ENCODE measurements around the gene AGBL4.

Gene AGBL4

GRCh38 chr1:48717082-48717481 is 1306.7 kb downstream of the AGBL4 start:
- Histone ChIP-seq H2AFZ (ENCODE audit: low read depth, low read length) (no peak overlapping the region), H3K27ac (ENCODE audit: low read length, poor library complexity, severe bottlenecking) (no peak overlapping the region), H3K4me2 (ENCODE audit: low read length, poor library complexity, severe bottlenecking) (no peak overlapping the region), H4K91ac (ENCODE audit: low read length) (no peak overlapping the region), H3K27me3 (ENCODE audit: control insufficient read depth in 1 of 2, insufficient read depth in 1 of 2, low read length in 2 of 2) (no peaks in the 10 kb centered on the region), H3K18ac (ENCODE audit: low read depth in 1 of 2, low read length in 2 of 2) (no peak overlapping the region), H3K14ac (ENCODE audit: low read length in 2 of 2) (no peak overlapping the region), H3K9me3 (ENCODE audit: control insufficient read depth, low read length) (no peaks in the 10 kb centered on the region), H3K4me3 (ENCODE audit: insufficient read depth in 1 of 2, low read depth in 1 of 2, low read length in 2 of 2) (no peak overlapping the region), H2AK5ac (ENCODE audit: low read length, severe bottlenecking) (no peak overlapping the region), H3K23ac (ENCODE audit: low read length in 2 of 2) (no peak overlapping the region), H2BK120ac (ENCODE audit: low read depth, low read length) (no peak overlapping the region), H3K4ac (ENCODE audit: low read depth in 1 of 2, low read length in 2 of 2) (no peak overlapping the region), H3K4me1 (ENCODE audit: control insufficient read depth, insufficient read depth, low read depth, low read length) (no peaks in the 10 kb centered on the region), H3K79me1 (replicated peaks; ENCODE audit: low read length, poor library complexity, severe bottlenecking) (no peaks in the 10 kb centered on the region), H3K36me3 (ENCODE audit: control insufficient read depth in 1 of 2, insufficient read depth in 2 of 2, low read depth in 1 of 2, low read length in 2 of 2) (no peaks in the 10 kb centered on the region), H2BK5ac (ENCODE audit: low read depth, low read length, poor library complexity, severe bottlenecking) (no peak overlapping the region), H3K9ac (ENCODE audit: low read length) (no peak overlapping the region), H2BK15ac (ENCODE audit: low read depth, poor library complexity, severe bottlenecking) (no peak overlapping the region), H2BK12ac (ENCODE audit: low read length in 2 of 2) (no peak overlapping the region), H4K8ac (ENCODE audit: low read length) (no peak overlapping the region)
- no peak for DNase-seq
- WGBS, result 100% methylated on average over 1 of the region's 1 CpG

GRCh38 chr1:48715921-48716320 is 1307.8 kb downstream of the AGBL4 start:
- Histone ChIP-seq H3K27ac (ENCODE audit: low read length, poor library complexity, severe bottlenecking) (no peak overlapping the region), H2BK12ac (ENCODE audit: low read length in 2 of 2) (no peak overlapping the region), H3K27me3 (ENCODE audit: control insufficient read depth in 1 of 2, insufficient read depth in 1 of 2, low read length in 2 of 2) (no peaks in the 10 kb centered on the region), H2AFZ (ENCODE audit: low read depth, low read length) (no peak overlapping the region), H2AK5ac (ENCODE audit: low read length, severe bottlenecking) (no peak overlapping the region), H3K4me2 (ENCODE audit: low read length, poor library complexity, severe bottlenecking) (no peak overlapping the region), H3K4me1 (ENCODE audit: control insufficient read depth, insufficient read depth, low read depth, low read length) (no peaks in the 10 kb centered on the region), H3K9ac (ENCODE audit: low read length) (no peak overlapping the region), H3K79me1 (replicated peaks; ENCODE audit: low read length, poor library complexity, severe bottlenecking) (no peaks in the 10 kb centered on the region), H3K23ac (ENCODE audit: low read length in 2 of 2) (no peak overlapping the region), H3K4ac (ENCODE audit: low read depth in 1 of 2, low read length in 2 of 2) (no peak overlapping the region), H3K4me3 (ENCODE audit: insufficient read depth in 1 of 2, low read depth in 1 of 2, low read length in 2 of 2) (no peak overlapping the region), H3K36me3 (ENCODE audit: control insufficient read depth in 1 of 2, insufficient read depth in 2 of 2, low read depth in 1 of 2, low read length in 2 of 2) (no peaks in the 10 kb centered on the region), H3K14ac (ENCODE audit: low read length in 2 of 2) (no peak overlapping the region), H2BK120ac (ENCODE audit: low read depth, low read length) (no peak overlapping the region), H2BK15ac (ENCODE audit: low read depth, poor library complexity, severe bottlenecking) (no peak overlapping the region), H2BK5ac (ENCODE audit: low read depth, low read length, poor library complexity, severe bottlenecking) (no peak overlapping the region), H3K9me3 (ENCODE audit: control insufficient read depth, low read length) (no peaks in the 10 kb centered on the region), H3K18ac (ENCODE audit: low read depth in 1 of 2, low read length in 2 of 2) (no peak overlapping the region), H4K91ac (ENCODE audit: low read length) (no peak overlapping the region), H4K8ac (ENCODE audit: low read length) (no peak overlapping the region)
- no peak for DNase-seq
- WGBS, result 72% methylated on average over 5 of the region's 5 CpGs

- H2BK12ac ChIP-seq (ENCODE audit: low read length in 2 of 2), result no peak overlapping the region
- H2BK5ac ChIP-seq (ENCODE audit: low read depth, low read length, poor library complexity, severe bottlenecking), result no peak overlapping the region
- H3K18ac ChIP-seq (ENCODE audit: low read depth in 1 of 2, low read length in 2 of 2), result no peak overlapping the region
Observed at GRCh38 chr1:48710915-48711314, 1312.8 kb downstream of the AGBL4 start.

GRCh38 chr1:48710318-48710717 is 1313.4 kb downstream of the AGBL4 start:
- no peak overlapping the region for H3K23ac ChIP-seq (ENCODE audit: low read length in 2 of 2)
- H2BK120ac ChIP-seq (ENCODE audit: low read depth, low read length), result no peak overlapping the region
- no peak overlapping the region for H3K18ac ChIP-seq (ENCODE audit: low read depth in 1 of 2, low read length in 2 of 2)
- no peak overlapping the region for H3K14ac ChIP-seq (ENCODE audit: low read length in 2 of 2)
- WGBS, result 92% methylated on average over 2 of the region's 2 CpGs
- no peak overlapping the region for H4K8ac ChIP-seq (ENCODE audit: low read length)
- no peak overlapping the region for H3K27ac ChIP-seq (ENCODE audit: low read length, poor library complexity, severe bottlenecking)
- no peaks in the 10 kb centered on the region for H3K36me3 ChIP-seq (ENCODE audit: control insufficient read depth in 1 of 2, insufficient read depth in 2 of 2, low read depth in 1 of 2, low read length in 2 of 2)
- no peak overlapping the region for H2AK5ac ChIP-seq (ENCODE audit: low read length, severe bottlenecking)
- H2BK12ac ChIP-seq (ENCODE audit: low read length in 2 of 2), result no peak overlapping the region
- H3K9ac ChIP-seq (ENCODE audit: low read length), result no peak overlapping the region
- H3K4me3 ChIP-seq (ENCODE audit: insufficient read depth in 1 of 2, low read depth in 1 of 2, low read length in 2 of 2), result no peak overlapping the region
- no peaks in the 10 kb centered on the region for H3K27me3 ChIP-seq (ENCODE audit: control insufficient read depth in 1 of 2, insufficient read depth in 1 of 2, low read length in 2 of 2)
- no peak overlapping the region for H2BK5ac ChIP-seq (ENCODE audit: low read depth, low read length, poor library complexity, severe bottlenecking)
- H3K79me1 ChIP-seq (replicated peaks; ENCODE audit: low read length, poor library complexity, severe bottlenecking), result no peaks in the 10 kb centered on the region
- H3K4me1 ChIP-seq (ENCODE audit: control insufficient read depth, insufficient read depth, low read depth, low read length), result no peaks in the 10 kb centered on the region
- H3K4me2 ChIP-seq (ENCODE audit: low read length, poor library complexity, severe bottlenecking), result no peak overlapping the region
- DNase-seq, result no peak
- no peak overlapping the region for H4K91ac ChIP-seq (ENCODE audit: low read length)
- no peak overlapping the region for H2AFZ ChIP-seq (ENCODE audit: low read depth, low read length)
- no peak overlapping the region for H2BK15ac ChIP-seq (ENCODE audit: low read depth, poor library complexity, severe bottlenecking)
- H3K9me3 ChIP-seq (ENCODE audit: control insufficient read depth, low read length), result no peaks in the 10 kb centered on the region
- H3K4ac ChIP-seq (ENCODE audit: low read depth in 1 of 2, low read length in 2 of 2), result no peak overlapping the region

More at GRCh38 chr1:48710915-48711314, 1312.8 kb downstream of the AGBL4 start:
- Histone ChIP-seq H3K36me3 (ENCODE audit: control insufficient read depth in 1 of 2, insufficient read depth in 2 of 2, low read depth in 1 of 2, low read length in 2 of 2) (no peaks in the 10 kb centered on the region), H3K4me2 (ENCODE audit: low read length, poor library complexity, severe bottlenecking) (no peak overlapping the region), H3K27me3 (ENCODE audit: control insufficient read depth in 1 of 2, insufficient read depth in 1 of 2, low read length in 2 of 2) (no peaks in the 10 kb centered on the region), H2BK15ac (ENCODE audit: low read depth, poor library complexity, severe bottlenecking) (no peak overlapping the region), H2AK5ac (ENCODE audit: low read length, severe bottlenecking) (no peak overlapping the region), H3K79me1 (replicated peaks; ENCODE audit: low read length, poor library complexity, severe bottlenecking) (no peaks in the 10 kb centered on the region), H3K23ac (ENCODE audit: low read length in 2 of 2) (no peak overlapping the region), H3K27ac (ENCODE audit: low read length, poor library complexity, severe bottlenecking) (no peak overlapping the region), H4K91ac (ENCODE audit: low read length) (no peak overlapping the region), H3K4me1 (ENCODE audit: control insufficient read depth, insufficient read depth, low read depth, low read length) (no peaks in the 10 kb centered on the region), H3K4me3 (ENCODE audit: insufficient read depth in 1 of 2, low read depth in 1 of 2, low read length in 2 of 2) (no peak overlapping the region), H4K8ac (ENCODE audit: low read length) (no peak overlapping the region), H2BK120ac (ENCODE audit: low read depth, low read length) (no peak overlapping the region), H3K4ac (ENCODE audit: low read depth in 1 of 2, low read length in 2 of 2) (no peak overlapping the region), H3K9me3 (ENCODE audit: control insufficient read depth, low read length) (no peaks in the 10 kb centered on the region), H2AFZ (ENCODE audit: low read depth, low read length) (no peak overlapping the region), H3K14ac (ENCODE audit: low read length in 2 of 2) (no peak overlapping the region), H3K9ac (ENCODE audit: low read length) (no peak overlapping the region)
- WGBS, result 66% methylated on average over 2 of the region's 2 CpGs
- DNase-seq, result no peak

All from mesenchymal stem cell (in vitro differentiated cells and primary cell).